NK-92 treated with Interleukin-12 subunit alpha and Interleukin-12 subunit beta, amount 100 ng/mL, for 24 hours (cell line): ENCODE results near the gene ARHGAP15.

ENCODE experiments used
- DNase-seq: peaks from one replicate; lab custom pipeline; 2025; lab: John Stamatoyannopoulos, UW

Gene ARHGAP15

GRCh38 chr2:143455317-143455716 is 326.1 kb downstream of the ARHGAP15 start:
- DNase-seq, result no peak

- DNase-seq, result no peak
Measured at GRCh38 chr2:143458258-143459190, 329.3 kb downstream of the ARHGAP15 start.

GRCh38 chr2:143460382-143460781 is 331.2 kb downstream of the ARHGAP15 start:
- no peak for DNase-seq

- DNase-seq, result no peak
Measured at GRCh38 chr2:143463719-143464118, 334.5 kb downstream of the ARHGAP15 start.

- DNase-seq, result no peak
Measured at GRCh38 chr2:143466391-143466790, 337.2 kb downstream of the ARHGAP15 start.

- DNase-seq, result no peak
Measured at GRCh38 chr2:143467011-143467410, 337.8 kb downstream of the ARHGAP15 start.

GRCh38 chr2:143468341-143468888 is 339.2 kb downstream of the ARHGAP15 start:
- no peak for DNase-seq

- DNase-seq, result no peak
Measured at GRCh38 chr2:143469323-143469722, 340.1 kb downstream of the ARHGAP15 start.

- DNase-seq, result no peak
Measured at GRCh38 chr2:143471550-143471949, 342.3 kb downstream of the ARHGAP15 start.

- no peak for DNase-seq
Measured at GRCh38 chr2:143473216-143473615, 344.0 kb downstream of the ARHGAP15 start.

GRCh38 chr2:143473820-143474219 is 344.6 kb downstream of the ARHGAP15 start:
- DNase-seq, result no peak

- DNase-seq, result no peak
Measured at GRCh38 chr2:143474586-143474985, 345.4 kb downstream of the ARHGAP15 start.

GRCh38 chr2:143475041-143475776 is 346.0 kb downstream of the ARHGAP15 start:
- no peak for DNase-seq

- no peak for DNase-seq
Measured at GRCh38 chr2:143476336-143477087, 347.3 kb downstream of the ARHGAP15 start.

- no peak for DNase-seq
Measured at GRCh38 chr2:143477714-143478443, 348.7 kb downstream of the ARHGAP15 start.

- no peak for DNase-seq
Measured at GRCh38 chr2:143480086-143480485, 350.9 kb downstream of the ARHGAP15 start.

- no peak for DNase-seq
Measured at GRCh38 chr2:143480601-143481236, 351.5 kb downstream of the ARHGAP15 start.

GRCh38 chr2:143481237-143481623 is 352.0 kb downstream of the ARHGAP15 start:
- no peak for DNase-seq

GRCh38 chr2:143481733-143482132 is 352.5 kb downstream of the ARHGAP15 start:
- DNase-seq, result no peak

GRCh38 chr2:143482316-143482715 is 353.1 kb downstream of the ARHGAP15 start:
- DNase-seq, result no peak

- DNase-seq, result no peak
Measured at GRCh38 chr2:143482771-143483170, 353.6 kb downstream of the ARHGAP15 start.
